Measurements from ENCODE around the gene ISCA2.

ISCA2 gene

DNA sequence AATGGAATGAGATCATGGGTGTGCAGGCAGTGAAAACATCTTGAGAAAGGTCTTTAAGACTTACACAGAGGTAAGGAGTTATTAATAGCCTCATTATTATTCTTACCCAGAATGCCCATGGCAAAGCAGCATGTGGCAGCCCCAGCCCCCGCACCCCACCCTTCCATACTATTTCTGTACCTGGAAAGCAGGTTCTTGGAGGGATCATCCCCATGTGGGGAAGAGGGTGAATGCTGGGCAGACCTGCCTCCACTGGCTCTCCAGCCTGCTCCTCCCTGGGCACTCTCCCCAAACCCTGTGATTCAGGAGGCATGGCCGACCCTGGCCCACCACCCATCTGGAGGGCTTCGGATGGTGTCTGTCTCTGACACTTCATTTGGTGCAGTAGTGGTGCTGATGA lies 28.8 kb upstream of the ISCA2 start:
- no peaks in the 10 kb centered on the region for H3K36me3 ChIP-seq (ENCODE audit: insufficient read depth, low read length)
- no peak overlapping the region for H3K4me3 ChIP-seq (ENCODE audit: low read depth, low read length, poor library complexity, severe bottlenecking)
- TF ChIP-seq, protein P1, sequence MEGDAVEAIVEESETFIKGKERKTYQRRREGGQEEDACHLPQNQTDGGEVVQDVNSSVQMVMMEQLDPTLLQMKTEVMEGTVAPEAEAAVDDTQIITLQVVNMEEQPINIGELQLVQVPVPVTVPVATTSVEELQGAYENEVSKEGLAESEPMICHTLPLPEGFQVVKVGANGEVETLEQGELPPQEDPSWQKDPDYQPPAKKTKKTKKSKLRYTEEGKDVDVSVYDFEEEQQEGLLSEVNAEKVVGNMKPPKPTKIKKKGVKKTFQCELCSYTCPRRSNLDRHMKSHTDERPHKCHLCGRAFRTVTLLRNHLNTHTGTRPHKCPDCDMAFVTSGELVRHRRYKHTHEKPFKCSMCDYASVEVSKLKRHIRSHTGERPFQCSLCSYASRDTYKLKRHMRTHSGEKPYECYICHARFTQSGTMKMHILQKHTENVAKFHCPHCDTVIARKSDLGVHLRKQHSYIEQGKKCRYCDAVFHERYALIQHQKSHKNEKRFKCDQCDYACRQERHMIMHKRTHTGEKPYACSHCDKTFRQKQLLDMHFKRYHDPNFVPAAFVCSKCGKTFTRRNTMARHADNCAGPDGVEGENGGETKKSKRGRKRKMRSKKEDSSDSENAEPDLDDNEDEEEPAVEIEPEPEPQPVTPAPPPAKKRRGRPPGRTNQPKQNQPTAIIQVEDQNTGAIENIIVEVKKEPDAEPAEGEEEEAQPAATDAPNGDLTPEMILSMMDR (IDR thresholded peaks at IDR 0.05; ENCODE audit: low read length) = no peak
- TF ChIP-seq EZH2 (IDR thresholded peaks at IDR 0.05; ENCODE audit: borderline replicate concordance, low read length) = no peak
- H3K4me2 ChIP-seq (ENCODE audit: low read length) = no peak overlapping the region
- H3F3A ChIP-seq (ENCODE audit: insufficient read depth, low read length) = no peaks in the 10 kb centered on the region
- H3K9me2 ChIP-seq (ENCODE audit: low read depth, low read length) = no peaks in the 10 kb centered on the region
- H3K9me3 ChIP-seq (ENCODE audit: low read length) = no peaks in the 10 kb centered on the region
- no peaks in the 10 kb centered on the region for H3K27me3 ChIP-seq (ENCODE audit: insufficient read depth, low read length)
- no peaks in the 10 kb centered on the region for H3K79me2 ChIP-seq (ENCODE audit: insufficient read depth, low read length)
- no peak overlapping the region for H3K27ac ChIP-seq (ENCODE audit: low read depth, low read length, poor library complexity, severe bottlenecking)
- no peak overlapping the region for H2AFZ ChIP-seq (ENCODE audit: low read length)
- H3K9ac ChIP-seq (ENCODE audit: low read length) = no peak overlapping the region
- H4K20me1 ChIP-seq (ENCODE audit: insufficient read depth, low read length) = no peaks in the 10 kb centered on the region
- no peaks in the 10 kb centered on the region for H3K4me1 ChIP-seq (ENCODE audit: insufficient read depth, low read length, severe bottlenecking)

DNA sequence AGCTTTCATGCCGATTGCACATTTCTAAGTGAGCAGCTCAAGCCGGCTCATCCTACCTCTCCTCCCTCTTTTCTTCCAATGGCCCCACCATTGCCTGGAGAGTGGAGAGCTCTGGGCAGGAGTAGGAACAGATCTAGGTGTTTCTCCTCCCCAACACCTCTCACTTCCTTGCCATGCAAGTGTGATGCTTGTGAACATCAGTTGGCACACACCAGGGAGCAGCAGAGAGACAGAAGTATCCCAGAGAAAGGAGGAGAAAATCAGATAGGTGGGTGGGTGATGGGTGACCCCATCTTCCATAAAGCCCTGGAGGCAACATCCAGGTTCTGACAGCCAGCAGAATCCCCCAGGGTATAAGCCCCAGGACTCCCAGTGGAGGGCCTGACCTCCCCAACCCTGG lies 28.2 kb upstream of the ISCA2 start:
- H3K9me2 ChIP-seq (ENCODE audit: low read depth, low read length) = no peaks in the 10 kb centered on the region
- no peaks in the 10 kb centered on the region for H3K79me2 ChIP-seq (ENCODE audit: insufficient read depth, low read length)
- no peaks in the 10 kb centered on the region for H3F3A ChIP-seq (ENCODE audit: insufficient read depth, low read length)
- TF ChIP-seq EZH2 (IDR thresholded peaks at IDR 0.05; ENCODE audit: borderline replicate concordance, low read length) = no peak
- TF ChIP-seq, protein P1 (IDR thresholded peaks at IDR 0.05; ENCODE audit: low read length) = no peak
- H3K9me3 ChIP-seq (ENCODE audit: low read length) = no peaks in the 10 kb centered on the region
- no peaks in the 10 kb centered on the region for H3K4me1 ChIP-seq (ENCODE audit: insufficient read depth, low read length, severe bottlenecking)
- H3K4me3 ChIP-seq (ENCODE audit: low read depth, low read length, poor library complexity, severe bottlenecking) = no peak overlapping the region
- H2AFZ ChIP-seq (ENCODE audit: low read length) = no peak overlapping the region
- no peaks in the 10 kb centered on the region for H3K27me3 ChIP-seq (ENCODE audit: insufficient read depth, low read length)
- no peaks in the 10 kb centered on the region for H3K36me3 ChIP-seq (ENCODE audit: insufficient read depth, low read length)
- no peak overlapping the region for H3K27ac ChIP-seq (ENCODE audit: low read depth, low read length, poor library complexity, severe bottlenecking)
- no peak overlapping the region for H3K4me2 ChIP-seq (ENCODE audit: low read length)
- no peaks in the 10 kb centered on the region for H4K20me1 ChIP-seq (ENCODE audit: insufficient read depth, low read length)
- H3K9ac ChIP-seq (ENCODE audit: low read length) = no peak overlapping the region

DNA sequence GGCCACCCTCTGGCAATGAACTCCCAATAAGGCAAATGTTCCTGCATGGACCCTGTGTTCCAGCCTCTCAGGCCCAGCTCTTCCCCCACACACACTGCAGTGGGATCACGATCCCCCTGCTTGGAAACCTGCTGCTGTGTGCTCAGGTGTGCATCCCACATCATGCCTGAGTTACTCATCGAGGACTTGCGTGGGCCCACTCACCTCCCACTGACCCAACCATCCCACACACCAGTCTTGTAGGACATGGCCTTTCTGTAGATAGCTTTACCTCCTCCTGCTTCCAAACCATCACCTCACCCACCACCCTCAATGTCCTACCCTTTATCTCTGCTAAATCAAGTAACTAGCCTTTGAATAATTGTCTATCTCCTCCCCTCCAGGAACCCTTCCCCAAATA lies 25.1 kb upstream of the ISCA2 start:
- no peaks in the 10 kb centered on the region for H3K9me3 ChIP-seq (ENCODE audit: low read length)
- no peak for TF ChIP-seq EZH2 (IDR thresholded peaks at IDR 0.05; ENCODE audit: borderline replicate concordance, low read length)
- TF ChIP-seq, protein P1 (IDR thresholded peaks at IDR 0.05; ENCODE audit: low read length) = no peak

More for the DNA sequence above, 25.1 kb upstream of the ISCA2 start:
- H3K36me3 ChIP-seq (ENCODE audit: insufficient read depth, low read length) = no peaks in the 10 kb centered on the region
- H3K4me3 ChIP-seq (ENCODE audit: low read depth, low read length, poor library complexity, severe bottlenecking) = no peak overlapping the region
- no peaks in the 10 kb centered on the region for H3K4me1 ChIP-seq (ENCODE audit: insufficient read depth, low read length, severe bottlenecking)
- no peak overlapping the region for H2AFZ ChIP-seq (ENCODE audit: low read length)
- H3K27me3 ChIP-seq (ENCODE audit: insufficient read depth, low read length) = no peaks in the 10 kb centered on the region
- no peak overlapping the region for H3K9ac ChIP-seq (ENCODE audit: low read length)
- no peaks in the 10 kb centered on the region for H3K79me2 ChIP-seq (ENCODE audit: insufficient read depth, low read length)
- H4K20me1 ChIP-seq (ENCODE audit: insufficient read depth, low read length) = no peaks in the 10 kb centered on the region
- H3K4me2 ChIP-seq (ENCODE audit: low read length) = no peak overlapping the region
- H3K9me2 ChIP-seq (ENCODE audit: low read depth, low read length) = no peaks in the 10 kb centered on the region
- H3K27ac ChIP-seq (ENCODE audit: low read depth, low read length, poor library complexity, severe bottlenecking) = no peak overlapping the region
- no peaks in the 10 kb centered on the region for H3F3A ChIP-seq (ENCODE audit: insufficient read depth, low read length)
